Measurements from ENCODE around the gene TOB1. TPM values are rescaled to one million over a fixed set of nuclear protein-coding genes. Genes with fewer than 3 reads are reported as not detected.

Gene TOB1
- total and polyA plus RNA-seq, 2 of the 4 experiments (the other 2 are of a cell fraction): 4.3 to 9.0 TPM

- H3K9me1 ChIP-seq (ENCODE audit: insufficient read depth, low read length): peaks cover 3% of the 10 kb centered on the region; the same call in 1 of the 2 replicates
- H3K14ac ChIP-seq (replicated peaks; ENCODE audit: low read depth, low read length): no peak overlapping the region
- TF ChIP-seq CTCF (conservative IDR thresholded peaks at IDR 0.05; ENCODE audit: low read depth, low read length) (no peak), RAD21 (IDR thresholded peaks at IDR 0.05; ENCODE audit: low read length) (no peak), FOS (IDR thresholded peaks at IDR 0.05; ENCODE audit: low read depth, low read length) (0 out of 2 replicates have a peak, but pooled peaks have one; percentile 18), MAZ (IDR thresholded peaks at IDR 0.05; ENCODE audit: borderline replicate concordance, low read depth, low read length) (no peak)
- dilution Hi-C loops (cut with HindIII; ENCODE audit: low sequenced_read_pairs, unreplicated experiment): no loop called here
- no peak overlapping the region for H3K27ac ChIP-seq (ENCODE audit: insufficient read depth, low read length)
- H3K56ac ChIP-seq (ENCODE audit: extremely low read depth, insufficient read depth, low read length): no peak overlapping the region
- H2BK15ac ChIP-seq (ENCODE audit: low read depth, low read length): no peak overlapping the region
- no peak overlapping the region for H4K91ac ChIP-seq (ENCODE audit: insufficient read depth, low read depth, low read length)
- peaks cover 6% of the 10 kb centered on the region for H3K27me3 ChIP-seq (ENCODE audit: control insufficient read depth, insufficient read depth, low read length)
- peaks cover 2% of the 10 kb centered on the region for H3K9me3 ChIP-seq (ENCODE audit: control insufficient read depth, insufficient read depth, low read length)
- peak overlapping the region; percentile 96 for H2AK5ac ChIP-seq (ENCODE audit: low read depth, low read length)
- H4K20me1 ChIP-seq (ENCODE audit: insufficient read depth, low read length): no peaks in the 10 kb centered on the region
- peak overlapping the region; percentile 77 for H2AK9ac ChIP-seq (replicated peaks; ENCODE audit: low read depth, low read length, poor library complexity)
- no peak overlapping the region for H2BK20ac ChIP-seq (ENCODE audit: low read depth, low read length)
- ATAC-seq (ENCODE audit: low read depth) (peak; percentile 98), DNase-seq (peak; percentile 76)
- no peaks in the 10 kb centered on the region for H3K36me3 ChIP-seq (ENCODE audit: control insufficient read depth, insufficient read depth, low read length)
- H3K4me2 ChIP-seq (ENCODE audit: low read depth, low read length): no peak overlapping the region
- no peak overlapping the region for H3K4me3 ChIP-seq (ENCODE audit: insufficient read depth, low read depth, low read length)
- no peak overlapping the region for H2BK120ac ChIP-seq (ENCODE audit: low read depth, low read length)
- peak overlapping the region; percentile 64 for H2AFZ ChIP-seq (replicated peaks; ENCODE audit: low read length, poor library complexity)
- no peak overlapping the region for H2BK5ac ChIP-seq (ENCODE audit: low read depth, low read length, poor library complexity, severe bottlenecking)
- no peak overlapping the region; the same call in 1 of the 2 replicates for H3K4ac ChIP-seq (ENCODE audit: low read depth, low read length)
- in situ Hi-C loops (cut with MboI; ENCODE audit: low sequenced_read_pairs): no loop called here
- ChIA-PET POLR2A (ENCODE audit: unreplicated experiment) (no interaction called here), CTCF (no interaction called here)
- peaks cover 3% of the 10 kb centered on the region for H3K4me1 ChIP-seq (ENCODE audit: control insufficient read depth, insufficient read depth, low read length)
- H4K8ac ChIP-seq (ENCODE audit: low read depth in 2 of 2, low read length in 2 of 2): 0 out of 4 replicates have a peak overlapping the region, but pooled peaks of 1 of the 2 experiments have one; percentile 0
- no TSS peak for BruUV-seq (replicated peaks)
- H4K5ac ChIP-seq (ENCODE audit: low read depth, low read length): no peak overlapping the region
- intact Hi-C loops (cut with micrococcal nuclease): no loop called here
- 86% methylated on average over 5 of the region's 7 CpGs; no CpG with 5 or more reads in 1 of the 2 experiments for WGBS, 2 experiments (ENCODE audit: extremely low coverage in 2 of 2, insufficient read length in 1 of 2)
- H3K79me1 ChIP-seq (ENCODE audit: low read depth in 1 of 2, low read length in 2 of 2): no peaks in the 10 kb centered on the region
- no peak overlapping the region for H3K9ac ChIP-seq (ENCODE audit: low read depth, low read length)
- no peak overlapping the region for H3K23ac ChIP-seq (ENCODE audit: low read depth, low read length)
- H3K18ac ChIP-seq (ENCODE audit: low read depth, low read length): no peak overlapping the region
Observed at GRCh38 chr17:50882851-50883250, 16.7 kb upstream of the TOB1 start.
